ENCODE data around the gene SGMS1. TPM values are rescaled to one million over a fixed set of nuclear protein-coding genes. Genes with fewer than 3 reads are reported as not detected.

SGMS1 gene
- total and polyA plus RNA-seq, 4 donors, result 8.9 to 54.3 (median 22.2) TPM

DNA sequence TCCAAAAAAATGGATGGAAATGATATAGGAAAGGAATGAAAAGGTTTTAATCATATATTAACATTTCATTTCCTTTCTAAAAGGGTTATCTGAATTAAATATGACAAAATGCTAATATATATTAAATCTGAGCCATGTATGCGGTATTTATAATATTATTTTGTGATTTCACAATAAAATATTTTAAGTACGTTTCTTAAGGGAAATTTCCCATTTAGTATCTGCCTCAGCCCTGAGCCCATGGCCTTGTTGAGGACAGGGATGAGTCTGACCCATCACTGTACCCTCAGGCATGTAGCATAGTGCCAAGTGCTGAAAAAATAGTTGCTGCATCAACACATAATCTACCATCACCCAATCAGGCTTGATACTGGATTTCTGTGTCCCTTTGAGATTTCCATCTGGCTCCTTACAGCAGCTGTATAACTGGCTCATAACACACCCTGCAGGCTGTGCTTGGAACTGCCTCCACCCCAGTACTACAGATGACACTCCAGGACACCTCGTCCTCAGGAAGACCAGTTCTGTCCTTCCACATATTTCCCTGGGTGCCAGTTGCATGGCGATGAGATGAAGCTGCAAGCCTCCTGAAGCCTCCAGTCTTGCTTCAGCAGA lies 313.1 kb downstream of the SGMS1 start:
- WGBS, 2 donors, result 84 to 93% methylated on average over 4 of the region's 4 CpGs

DNA sequence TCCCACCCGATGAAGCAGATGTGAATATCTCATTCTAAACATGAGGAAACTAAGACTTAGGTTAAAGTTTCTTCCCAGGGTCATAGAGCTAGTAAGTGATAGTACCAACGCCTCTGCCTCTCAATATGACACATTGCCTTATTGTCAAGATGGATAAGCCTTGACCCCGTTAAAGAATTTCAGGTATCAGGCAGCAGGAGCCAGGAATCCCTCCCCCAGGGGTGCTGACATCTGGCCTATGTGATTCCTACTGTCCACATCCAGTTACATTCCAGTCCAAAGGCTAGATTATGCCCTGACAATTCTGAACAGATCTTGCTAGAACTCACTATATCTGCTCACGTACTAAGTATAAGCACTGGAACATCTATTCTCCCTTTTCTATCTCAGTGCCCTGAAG lies 314.4 kb downstream of the SGMS1 start:
- Histone ChIP-seq H3K4me1 (ENCODE audit: control insufficient read depth in 1 of 2, insufficient read depth in 2 of 2, low read length in 2 of 2) (no peaks in the 10 kb centered on the region), H3K9me3 (ENCODE audit: control insufficient read depth, low read length) (no peaks in the 10 kb centered on the region), H3K36me3 (ENCODE audit: control insufficient read depth in 1 of 2, insufficient read depth in 2 of 2, low read length in 1 of 2) (peaks cover 4 to 5% of the 10 kb centered on the region in 2 donors), H3K27ac (ENCODE audit: low read depth in 1 of 2, low read length in 2 of 2) (no peak overlapping the region), H3K4me3 (ENCODE audit: low read length in 2 of 2) (no peak overlapping the region), H3K27me3 (ENCODE audit: control insufficient read depth in 1 of 2, insufficient read depth in 2 of 2, low read length in 1 of 2) (no peaks in the 10 kb centered on the region)
- ATAC-seq (ENCODE audit: low FRiP score) (no peak), DNase-seq (no peak)
- intact Hi-C loops (cut with DNase I), result no loop called here
- WGBS, 2 donors, result 83 to 87% methylated on average over 4 of the region's 4 CpGs

More for the DNA sequence above, 313.1 kb downstream of the SGMS1 start:
- Histone ChIP-seq H3K36me3 (ENCODE audit: control insufficient read depth in 1 of 2, insufficient read depth in 2 of 2, low read length in 1 of 2) (peaks cover 4 to 5% of the 10 kb centered on the region in 2 donors), H3K27me3 (ENCODE audit: control insufficient read depth in 1 of 2, insufficient read depth in 2 of 2, low read length in 1 of 2) (no peaks in the 10 kb centered on the region), H3K9me3 (ENCODE audit: control insufficient read depth, low read length) (no peaks in the 10 kb centered on the region), H3K27ac (ENCODE audit: low read depth in 1 of 2, low read length in 2 of 2) (no peak overlapping the region), H3K4me3 (ENCODE audit: low read length in 2 of 2) (no peak overlapping the region), H3K4me1 (ENCODE audit: control insufficient read depth in 1 of 2, insufficient read depth in 2 of 2, low read length in 2 of 2) (no peaks in the 10 kb centered on the region)
- intact Hi-C loops (cut with DNase I), result no loop called here
- no peak for DNase-seq
- ATAC-seq (ENCODE audit: low FRiP score), result no peak

DNA sequence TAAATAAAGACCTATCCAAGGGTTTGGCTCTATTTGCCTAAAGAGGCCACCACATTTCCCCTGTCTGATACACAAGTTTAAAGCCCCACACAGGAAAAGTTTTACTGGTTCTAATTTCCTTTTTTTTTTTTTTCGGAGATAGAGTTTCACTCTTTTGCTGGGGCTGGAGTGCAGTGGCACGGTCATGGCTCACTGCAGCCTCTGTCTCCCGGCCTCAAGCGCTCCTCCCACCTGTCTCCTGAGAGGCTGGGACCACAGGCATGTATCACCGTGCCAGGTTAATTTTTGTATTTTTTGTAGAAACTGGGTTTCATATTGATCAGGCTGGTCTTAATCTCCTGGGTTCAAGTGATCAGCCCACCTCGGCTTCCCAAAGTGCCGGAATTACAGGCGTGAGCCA lies 319.1 kb downstream of the SGMS1 start:
- Histone ChIP-seq H3K36me3 (ENCODE audit: control insufficient read depth in 1 of 2, insufficient read depth in 2 of 2, low read length in 1 of 2) (peaks cover 4% of the 10 kb centered on the region in 2 donors), H3K27me3 (ENCODE audit: control insufficient read depth in 1 of 2, insufficient read depth in 2 of 2, low read length in 1 of 2) (no peaks in the 10 kb centered on the region), H3K4me3 (ENCODE audit: low read length in 2 of 2) (no peak overlapping the region), H3K27ac (ENCODE audit: low read depth in 1 of 2, low read length in 2 of 2) (no peak overlapping the region), H3K4me1 (ENCODE audit: control insufficient read depth in 1 of 2, insufficient read depth in 2 of 2, low read length in 2 of 2) (no peaks in the 10 kb centered on the region), H3K9me3 (ENCODE audit: control insufficient read depth, low read length) (no peaks in the 10 kb centered on the region)
- ATAC-seq (ENCODE audit: low FRiP score), result no peak
- whole genome bisulfite sequencing, 2 donors, result 96 to 97% methylated on average over 8 of the region's 8 CpGs
- intact Hi-C loops (cut with DNase I), result no loop called here
- no peak for DNase-seq

DNA sequence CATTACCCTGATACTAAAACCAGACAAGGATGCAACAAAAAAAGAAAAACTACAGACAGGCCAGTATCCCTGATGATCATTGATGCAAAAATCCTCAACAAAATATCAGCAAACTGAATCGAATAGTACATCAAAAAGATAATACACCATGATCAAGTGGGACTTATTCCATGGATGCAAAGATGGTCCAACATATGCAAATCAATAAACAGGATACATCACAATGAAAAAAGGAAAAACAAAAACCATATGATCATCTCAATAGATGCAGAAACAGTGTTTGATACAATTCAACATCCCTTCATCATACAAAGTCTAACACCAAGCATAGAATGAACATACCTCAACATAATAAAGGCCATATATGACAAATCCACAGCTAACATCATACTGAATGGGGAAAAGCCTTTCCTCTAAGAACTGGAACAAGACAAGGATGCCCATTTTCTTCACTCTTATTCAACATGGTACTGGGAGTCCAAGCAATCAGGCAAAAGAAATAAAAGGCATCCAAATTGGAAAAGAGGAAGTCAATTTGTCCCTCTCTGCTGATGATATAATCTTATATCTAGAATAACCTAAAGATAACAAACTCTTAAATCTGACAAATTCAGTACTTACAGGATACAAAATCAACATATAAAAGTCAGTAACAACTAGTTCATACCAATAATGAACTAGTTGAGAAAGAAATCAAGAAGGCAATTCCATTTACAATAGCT lies 323.6 kb downstream of the SGMS1 start:
- Histone ChIP-seq H3K27ac (ENCODE audit: low read depth in 1 of 2, low read length in 2 of 2) (no peak overlapping the region), H3K27me3 (ENCODE audit: control insufficient read depth in 1 of 2, insufficient read depth in 2 of 2, low read length in 1 of 2) (no peaks in the 10 kb centered on the region), H3K4me1 (ENCODE audit: control insufficient read depth in 1 of 2, insufficient read depth in 2 of 2, low read length in 2 of 2) (no peaks in the 10 kb centered on the region), H3K9me3 (ENCODE audit: control insufficient read depth, low read length) (no peaks in the 10 kb centered on the region), H3K4me3 (ENCODE audit: low read length in 2 of 2) (no peak overlapping the region), H3K36me3 (ENCODE audit: control insufficient read depth in 1 of 2, insufficient read depth in 2 of 2, low read length in 1 of 2) (no peaks in the 10 kb centered on the region)
- intact Hi-C loops (cut with DNase I), result no loop called here
- no peak for ATAC-seq (ENCODE audit: low FRiP score)
- DNase-seq, result no peak
- 95 to 100% methylated on average over 1 of the region's 1 CpG for WGBS, 2 donors

DNA sequence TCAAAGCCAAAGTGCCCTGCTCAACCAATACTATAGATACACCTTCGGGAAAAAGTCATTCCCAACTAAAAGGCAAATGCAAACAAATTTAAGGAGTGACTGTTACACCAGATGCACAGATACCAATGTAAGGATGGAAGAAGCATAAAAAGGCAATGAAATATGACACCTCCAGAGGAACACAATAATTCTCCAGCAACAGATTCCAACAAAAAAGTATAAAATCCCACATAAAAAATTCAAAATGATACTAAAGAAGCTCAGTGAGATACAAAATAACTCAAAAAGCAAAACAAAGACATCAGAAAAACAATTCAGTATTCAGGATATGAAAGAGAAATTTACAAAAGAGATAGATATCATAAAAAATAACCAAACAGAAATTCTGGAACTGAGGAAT lies 328.4 kb downstream of the SGMS1 start:
- H3K4me1 ChIP-seq (ENCODE audit: control insufficient read depth in 1 of 2, insufficient read depth in 2 of 2, low read length in 2 of 2), result no peaks in the 10 kb centered on the region
- H3K9me3 ChIP-seq (ENCODE audit: control insufficient read depth, low read length), result no peaks in the 10 kb centered on the region
- no peak overlapping the region for H3K4me3 ChIP-seq (ENCODE audit: low read length in 2 of 2)
- intact Hi-C loops (cut with DNase I), result no loop called here
- 88 to 95% methylated on average over 1 of the region's 1 CpG for WGBS, 2 donors
- H3K27me3 ChIP-seq (ENCODE audit: control insufficient read depth in 1 of 2, insufficient read depth in 2 of 2, low read length in 1 of 2), result no peaks in the 10 kb centered on the region
- no peak overlapping the region for H3K27ac ChIP-seq (ENCODE audit: low read depth in 1 of 2, low read length in 2 of 2)
- no peak for DNase-seq
- H3K36me3 ChIP-seq (ENCODE audit: control insufficient read depth in 1 of 2, insufficient read depth in 2 of 2, low read length in 1 of 2), result no peaks in the 10 kb centered on the region
- no peak for ATAC-seq (ENCODE audit: low FRiP score)

DNA sequence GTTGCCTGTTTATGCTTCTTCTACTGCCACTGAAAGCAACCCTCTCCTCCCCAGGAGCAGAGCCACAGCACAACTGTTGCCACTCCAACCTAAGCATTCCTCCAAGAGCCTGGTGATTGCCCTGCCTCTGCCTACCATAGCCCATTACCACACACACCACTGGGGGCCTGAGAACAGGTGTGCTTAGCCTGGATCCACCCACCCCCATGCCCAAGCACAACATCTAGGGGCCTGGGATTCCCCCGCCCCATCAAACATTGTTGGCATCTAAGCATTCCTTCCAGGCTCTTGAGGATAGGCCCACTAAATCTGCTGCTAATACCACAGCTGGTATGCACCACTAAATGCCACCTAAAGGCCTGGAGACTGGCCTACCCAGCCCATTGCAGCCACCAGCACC lies 329.2 kb downstream of the SGMS1 start:
- DNase-seq, result no peak
- H3K4me1 ChIP-seq (ENCODE audit: control insufficient read depth in 1 of 2, insufficient read depth in 2 of 2, low read length in 2 of 2), result no peaks in the 10 kb centered on the region
- H3K36me3 ChIP-seq (ENCODE audit: control insufficient read depth in 1 of 2, insufficient read depth in 2 of 2, low read length in 1 of 2), result no peaks in the 10 kb centered on the region
- no peaks in the 10 kb centered on the region for H3K27me3 ChIP-seq (ENCODE audit: control insufficient read depth in 1 of 2, insufficient read depth in 2 of 2, low read length in 1 of 2)
- no peak overlapping the region for H3K27ac ChIP-seq (ENCODE audit: low read depth in 1 of 2, low read length in 2 of 2)
- no peak for ATAC-seq (ENCODE audit: low FRiP score)
- no peaks in the 10 kb centered on the region for H3K9me3 ChIP-seq (ENCODE audit: control insufficient read depth, low read length)
- H3K4me3 ChIP-seq (ENCODE audit: low read length in 2 of 2), result no peak overlapping the region
- intact Hi-C loops (cut with DNase I), result no loop called here
- 99 to 100% methylated on average over 1 of the region's 1 CpG for WGBS, 2 donors

DNA sequence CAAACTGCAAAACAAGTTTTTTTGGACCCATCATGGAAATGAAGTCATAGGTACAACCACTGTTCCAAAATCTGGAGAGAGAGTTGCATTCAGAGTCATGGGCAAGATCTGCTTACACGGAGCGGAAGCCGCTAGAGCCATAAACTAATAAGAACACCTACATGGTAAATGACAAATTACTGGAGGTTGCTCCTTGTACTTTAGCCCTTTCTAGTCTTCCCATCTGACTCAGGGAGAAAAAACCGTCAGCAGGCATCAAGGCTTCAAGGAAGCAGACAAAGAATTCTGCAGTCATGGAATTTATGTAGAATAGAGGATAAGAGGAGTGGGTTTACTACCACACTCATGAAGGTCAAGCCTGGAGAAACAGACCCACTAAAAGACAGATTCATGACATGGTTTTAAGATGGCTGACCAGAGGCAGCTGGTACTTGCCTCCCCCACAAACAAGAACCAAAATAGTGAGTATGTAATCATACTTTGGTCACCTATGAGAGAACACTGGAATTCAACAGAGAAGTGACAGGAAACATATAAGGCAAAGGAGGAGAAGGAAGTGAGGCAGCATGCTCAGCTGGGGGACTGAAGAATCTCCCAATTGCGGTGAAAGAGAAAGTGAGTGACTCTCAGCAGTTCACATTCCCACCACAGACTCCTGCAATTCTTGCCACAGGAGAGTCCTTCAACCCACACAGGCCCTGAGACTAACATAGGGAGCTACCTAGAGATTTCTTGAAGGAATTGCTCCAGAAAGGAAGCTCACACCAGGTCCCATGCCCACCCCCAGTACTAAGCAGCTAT lies 330.0 kb downstream of the SGMS1 start:
- H3K36me3 ChIP-seq (ENCODE audit: control insufficient read depth in 1 of 2, insufficient read depth in 2 of 2, low read length in 1 of 2), result no peaks in the 10 kb centered on the region
- 82 to 84% methylated on average over 5 of the region's 5 CpGs for WGBS, 2 donors
- ATAC-seq (ENCODE audit: low FRiP score), result no peak
- H3K27me3 ChIP-seq (ENCODE audit: control insufficient read depth in 1 of 2, insufficient read depth in 2 of 2, low read length in 1 of 2), result no peaks in the 10 kb centered on the region
- no peak for DNase-seq
- no peaks in the 10 kb centered on the region for H3K9me3 ChIP-seq (ENCODE audit: control insufficient read depth, low read length)
- no peak overlapping the region for H3K27ac ChIP-seq (ENCODE audit: low read depth in 1 of 2, low read length in 2 of 2)
- no peaks in the 10 kb centered on the region for H3K4me1 ChIP-seq (ENCODE audit: control insufficient read depth in 1 of 2, insufficient read depth in 2 of 2, low read length in 2 of 2)
- no peak overlapping the region for H3K4me3 ChIP-seq (ENCODE audit: low read length in 2 of 2)
- intact Hi-C loops (cut with DNase I), result no loop called here

DNA sequence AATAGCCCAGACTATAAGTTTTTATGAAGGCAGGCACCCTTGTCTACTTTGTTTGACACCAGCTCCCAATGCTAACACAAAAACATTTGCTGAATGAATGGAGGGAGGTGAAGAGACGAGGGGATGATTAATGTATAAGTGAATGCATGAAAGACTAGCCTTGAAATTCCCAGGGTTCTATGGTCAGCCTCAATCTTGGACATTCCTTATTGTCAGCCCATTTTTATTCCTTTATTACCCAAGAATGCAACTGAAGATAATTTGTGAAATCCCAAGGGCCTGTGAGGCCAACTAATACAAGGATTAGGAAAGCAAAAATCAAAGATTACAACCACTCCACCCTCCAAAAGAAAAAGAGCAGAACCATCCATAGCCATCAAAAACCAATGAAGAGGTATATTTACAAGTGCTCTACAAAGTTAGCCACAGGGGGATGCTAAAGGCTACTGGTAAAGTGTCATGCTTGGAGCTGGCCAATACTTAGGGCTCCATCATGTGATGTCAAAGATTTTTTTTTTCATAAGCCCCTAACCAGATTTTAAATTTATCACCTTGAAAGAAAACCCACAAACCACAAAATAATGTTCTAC lies 332.4 kb downstream of the SGMS1 start:
- Histone ChIP-seq H3K27ac (ENCODE audit: low read depth in 1 of 2, low read length in 2 of 2) (no peak overlapping the region), H3K4me1 (ENCODE audit: control insufficient read depth in 1 of 2, insufficient read depth in 2 of 2, low read length in 2 of 2) (no peaks in the 10 kb centered on the region), H3K36me3 (ENCODE audit: control insufficient read depth in 1 of 2, insufficient read depth in 2 of 2, low read length in 1 of 2) (no peaks in the 10 kb centered on the region), H3K4me3 (ENCODE audit: low read length in 2 of 2) (no peak overlapping the region), H3K27me3 (ENCODE audit: control insufficient read depth in 1 of 2, insufficient read depth in 2 of 2, low read length in 1 of 2) (no peaks in the 10 kb centered on the region), H3K9me3 (ENCODE audit: control insufficient read depth, low read length) (no peaks in the 10 kb centered on the region)
- no peak for ATAC-seq (ENCODE audit: low FRiP score)
- intact Hi-C loops (cut with DNase I), result no loop called here
- DNase-seq, result no peak
- WGBS, 2 donors, result 38 to 46% methylated on average over 1 of the region's 1 CpG

Data from aorta (tissue), 5 donors.